Left lobe of liver (tissue), 1 donor: ENCODE results near the gene SLC39A1. TPM values are rescaled to one million over a fixed set of nuclear protein-coding genes. Genes with fewer than 3 reads are reported as not detected.

Source experiments
- total RNA-seq: library from RNA; stranded (reverse); gene quantifications from one replicate; pipeline ENCODE4 v1.2.1, GENCODE V29; 2021
- donor health status: DM: no; HTN: yes; CAD: no.

Gene SLC39A1
- total RNA-seq, 1 donor from 2014 or later = 38.8 TPM

Other genes starting within 250 kb of the SLC39A1 start
- gene INTS3, start 235.5 kb downstream of the SLC39A1 start, total RNA-seq = 21.9 TPM
- 60.7 TPM for gene SLC27A3, start 188.1 kb downstream of the SLC39A1 start, total RNA-seq
- 18.9 TPM for gene GATAD2B, start 40.6 kb downstream of the SLC39A1 start, total RNA-seq
- gene DENND4B, start 16.8 kb downstream of the SLC39A1 start, total RNA-seq = 25.4 TPM
- 23.8 TPM for gene CRTC2, start 4.9 kb downstream of the SLC39A1 start, total RNA-seq
- gene CREB3L4, start 4.4 kb upstream of the SLC39A1 start, total RNA-seq = 9.0 TPM
- 97.0 TPM for gene JTB, start 14.1 kb upstream of the SLC39A1 start, total RNA-seq
- 46.3 TPM for gene RAB13, start 22.8 kb upstream of the SLC39A1 start, total RNA-seq
- gene RPS27, start 27.2 kb upstream of the SLC39A1 start, total RNA-seq = 409 TPM
- 0.10 TPM for gene NUP210L, start 191.5 kb upstream of the SLC39A1 start, total RNA-seq
- gene TPM3, start 228.6 kb upstream of the SLC39A1 start, total RNA-seq = 92.7 TPM
- gene CFAP141, start 242.8 kb upstream of the SLC39A1 start, total RNA-seq = not detected